Raji (cell line): ENCODE results near the gene KIZ.

Source experiments
- POLR2A ChIP-seq: IDR thresholded peaks from 2 replicates; pipeline ENCODE4 v1.6.1; 2011; ENCODE audit warnings: low read depth, low read length, control low read depth; ENCODE audit not compliant: insufficient read depth

The KIZ gene

DNA sequence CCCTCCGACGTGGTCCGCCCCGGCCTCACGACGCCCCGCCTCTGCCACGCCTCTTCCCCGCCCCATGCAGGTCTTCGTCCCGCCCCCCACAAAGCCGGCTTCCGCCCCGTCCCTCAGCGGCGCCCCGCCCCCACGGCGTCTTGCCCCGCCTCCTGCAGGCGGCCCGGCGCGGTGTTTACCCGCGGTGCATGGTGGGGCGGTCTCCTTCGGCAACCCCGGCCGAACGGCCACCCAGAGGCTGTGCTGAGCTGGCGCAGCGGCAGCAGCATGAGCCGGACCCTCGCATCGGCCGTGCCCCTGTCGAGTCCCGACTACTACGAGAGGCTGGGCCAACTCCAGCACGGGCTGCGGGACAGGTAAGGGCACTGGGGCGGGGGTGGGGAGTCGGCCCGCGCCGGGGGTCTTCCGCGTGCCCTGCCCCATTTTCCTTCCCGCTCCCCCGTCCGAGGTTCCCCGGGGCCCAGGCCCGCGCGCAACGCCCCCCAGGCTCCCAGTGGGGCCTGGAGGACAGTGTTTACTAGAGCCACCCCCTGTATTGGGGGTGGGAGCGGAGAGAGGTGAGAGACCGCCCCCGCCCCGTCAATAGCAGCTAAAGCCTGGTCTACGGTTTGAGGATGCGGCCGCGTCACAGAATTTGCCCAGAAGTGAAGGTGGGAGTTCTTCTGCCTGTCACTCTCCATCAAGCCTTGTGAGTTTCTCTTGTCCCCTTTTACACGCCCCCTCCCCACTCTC is at the start of gene KIZ:
Gene KIZ, plus strand, starts transcription at position 234 of the 732 bp plus-strand sequence. Its CDS starts 34 bp downstream, at position 268.
- TF ChIP-seq POLR2A = peak; percentile 91

DNA sequence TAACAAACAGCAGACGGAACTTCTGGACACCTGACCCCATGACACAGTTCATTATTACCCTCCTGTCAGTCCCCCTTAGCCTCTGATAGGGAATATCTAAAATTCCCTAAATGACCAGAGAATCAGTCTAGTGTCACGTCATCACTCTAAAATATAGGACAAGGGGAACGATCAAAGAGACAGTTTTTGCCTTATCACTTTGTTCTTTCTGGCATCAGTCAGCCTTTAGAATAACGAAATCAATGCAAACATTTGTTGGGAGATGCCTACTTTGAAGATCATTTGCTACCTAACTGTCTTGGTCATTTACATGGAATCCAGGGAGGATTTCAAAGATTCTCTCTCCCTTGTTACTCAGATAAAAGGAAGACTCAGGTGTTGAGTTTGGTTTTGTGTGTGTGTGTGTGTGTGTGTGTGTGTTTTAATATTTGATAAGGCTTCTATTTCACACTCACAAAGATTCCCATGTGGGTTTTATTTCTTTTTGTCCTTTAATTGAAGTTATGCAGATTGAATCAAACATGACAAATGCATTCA is 48.0 kb upstream of the KIZ start:
- TF ChIP-seq POLR2A = no peak

DNA sequence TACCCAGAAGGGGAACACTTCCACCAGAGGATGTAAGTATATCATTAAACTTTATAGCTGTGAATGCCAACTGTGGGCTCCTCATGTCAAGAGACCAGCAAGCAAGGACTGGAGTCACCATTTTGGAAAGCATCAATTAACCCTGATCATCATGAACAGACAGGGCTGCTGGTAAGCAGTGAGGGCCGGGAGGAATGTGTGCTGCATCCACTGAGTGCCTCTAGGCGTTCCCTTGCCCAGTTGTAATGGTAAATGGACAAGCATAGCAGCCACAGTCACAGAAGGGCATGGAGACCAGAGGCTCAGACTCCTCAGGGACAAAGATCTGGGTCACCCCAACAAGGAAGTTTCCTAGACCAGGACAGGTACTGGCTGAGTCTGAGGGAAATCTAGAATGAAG is 43.3 kb upstream of the KIZ start:
- TF ChIP-seq POLR2A = no peak

DNA sequence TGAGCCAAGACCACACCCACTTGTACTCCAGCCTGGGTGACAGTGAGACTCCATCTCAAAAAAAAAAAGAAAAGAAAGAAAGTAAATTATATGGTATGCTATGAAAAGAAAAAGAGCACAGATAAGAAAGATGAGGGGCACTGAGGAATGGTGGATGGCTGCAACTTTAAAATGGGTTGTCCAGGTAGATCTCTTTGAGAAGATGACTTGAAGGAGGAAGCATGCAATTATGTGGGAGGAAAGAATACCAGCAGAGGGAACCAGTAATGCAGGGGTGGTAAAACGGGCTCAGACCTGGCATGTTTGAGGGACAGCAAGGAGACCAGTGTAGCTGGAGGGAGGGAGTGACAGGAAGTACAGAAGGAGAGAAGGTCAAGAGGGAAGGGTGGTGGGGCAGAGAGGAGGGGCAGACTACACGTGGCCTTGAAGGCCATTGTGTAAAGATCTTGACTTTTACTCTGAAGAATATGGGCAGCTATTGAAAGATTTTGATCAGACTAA is 42.0 kb upstream of the KIZ start:
- TF ChIP-seq POLR2A = no peak

DNA sequence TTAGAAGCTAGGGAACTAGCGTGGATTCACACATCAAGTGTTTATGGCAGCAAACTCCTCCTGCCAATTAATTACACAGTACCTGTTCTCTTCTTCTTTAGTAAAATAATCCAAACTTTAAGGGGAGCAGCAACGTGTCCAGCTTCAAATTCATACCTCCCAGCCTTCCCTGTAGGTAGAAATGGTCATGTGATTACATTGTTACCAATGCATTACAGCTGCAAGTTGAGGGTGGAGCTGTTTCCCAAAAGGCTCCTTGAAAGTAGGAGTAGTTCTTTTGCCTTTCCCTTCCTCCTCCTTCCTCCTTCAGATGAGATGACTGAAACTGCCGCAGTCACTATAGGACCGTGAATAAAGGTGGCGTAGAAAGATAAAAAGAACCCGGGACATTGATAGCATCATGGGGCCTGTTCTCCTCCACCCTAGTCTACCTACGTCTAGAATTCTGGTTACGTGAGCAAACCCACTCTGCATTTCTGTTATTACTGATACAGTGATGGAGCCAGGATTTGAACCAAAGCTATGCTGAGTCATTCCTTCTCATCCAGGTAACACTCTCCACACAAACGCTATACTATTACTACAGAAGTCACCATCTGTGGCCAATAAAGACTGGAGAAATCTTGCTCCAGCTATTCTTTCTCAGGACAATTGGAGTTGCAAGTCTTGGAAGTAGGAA is 37.9 kb upstream of the KIZ start:
- no peak for TF ChIP-seq POLR2A

GRCh38 chr20:21089391-21089790 is 36.5 kb upstream of the KIZ start:
- TF ChIP-seq POLR2A = no peak

- no peak for TF ChIP-seq POLR2A
Observed at GRCh38 chr20:21090111-21090618, 35.7 kb upstream of the KIZ start.

DNA sequence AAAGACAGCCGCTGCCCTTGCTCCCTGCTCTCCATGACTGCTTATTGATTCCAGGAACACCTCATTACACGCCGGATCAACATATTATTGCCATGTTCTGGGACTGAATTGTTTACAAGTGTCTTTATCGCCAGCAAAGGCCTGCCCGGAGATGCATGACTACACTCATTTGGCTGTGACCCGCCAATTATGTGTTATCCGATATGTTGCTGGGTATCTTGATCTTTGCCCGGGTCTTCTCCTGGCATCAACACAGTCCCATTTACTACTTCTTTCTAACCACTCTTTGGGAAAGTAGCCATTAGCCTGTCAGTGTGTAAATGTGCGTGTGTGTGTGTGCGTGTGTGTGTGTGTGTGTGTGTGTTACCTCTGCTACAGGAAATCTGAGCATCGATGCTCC is 35.2 kb upstream of the KIZ start:
- TF ChIP-seq POLR2A = no peak

DNA sequence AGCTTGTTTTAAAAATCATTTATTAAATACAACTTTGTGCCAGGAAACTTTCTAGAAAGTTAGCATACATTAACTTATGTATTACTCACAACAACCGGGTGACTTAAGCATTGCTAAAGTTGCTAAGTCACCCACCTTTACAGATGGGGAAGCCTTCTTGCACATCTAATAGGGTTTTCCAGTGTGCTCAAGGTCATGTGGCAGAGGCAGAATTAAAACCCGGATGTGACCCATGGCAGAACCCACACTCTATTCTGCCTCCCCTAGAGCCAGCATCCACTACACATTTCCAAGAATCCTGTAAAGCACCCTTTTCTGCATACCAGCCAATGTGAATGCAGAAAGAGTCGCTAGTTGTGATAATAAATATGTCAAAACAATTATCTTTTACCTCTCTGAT is 33.1 kb upstream of the KIZ start:
- no peak for TF ChIP-seq POLR2A

- TF ChIP-seq POLR2A = no peak
Observed at GRCh38 chr20:21096321-21097043, 29.4 kb upstream of the KIZ start.

- no peak for TF ChIP-seq POLR2A
Observed at GRCh38 chr20:21099751-21100577, 25.9 kb upstream of the KIZ start.

GRCh38 chr20:21100578-21101452 is 25.1 kb upstream of the KIZ start:
- TF ChIP-seq POLR2A = no peak

- TF ChIP-seq POLR2A = no peak
Observed at GRCh38 chr20:21101453-21101931, 24.4 kb upstream of the KIZ start.
